PFSK-1 (cell line): ENCODE measurements around the gene MYG1.

Source experiments
- POLR2AphosphoS5 ChIP-seq: IDR thresholded peaks from 2 replicates; pipeline ENCODE4 v1.6.1; 2012; ENCODE audit warnings: low read depth, mild to moderate bottlenecking, control low read depth, low read length, moderate library complexity
- SIN3A ChIP-seq: IDR thresholded peaks from 2 replicates; pipeline ENCODE4 v1.6.1; 2012; ENCODE audit warnings: mild to moderate bottlenecking, low read length, moderate library complexity, borderline replicate concordance; ENCODE audit not compliant: insufficient read depth
- TAF1 ChIP-seq: IDR thresholded peaks from 2 replicates; pipeline ENCODE4 v1.6.1; 2012; ENCODE audit warnings: low read length, control low read depth, borderline replicate concordance; ENCODE audit not compliant: insufficient read depth
- TF ChIP-seq, protein P1 (sequence below), 2 experiments: IDR thresholded peaks; 2 replicates each; pipeline versions ENCODE4 v1.6.1 to v1.8.0; 2011 to 2012; ENCODE audit warnings: low read depth in 2 of 2, low read length in 2 of 2, control low read depth in 1 of 2, inconsistent platforms in 1 of 2, mild to moderate bottlenecking in 1 of 2, moderate library complexity in 1 of 2; ENCODE audit not compliant: insufficient read depth in 1 of 2

DNA sequence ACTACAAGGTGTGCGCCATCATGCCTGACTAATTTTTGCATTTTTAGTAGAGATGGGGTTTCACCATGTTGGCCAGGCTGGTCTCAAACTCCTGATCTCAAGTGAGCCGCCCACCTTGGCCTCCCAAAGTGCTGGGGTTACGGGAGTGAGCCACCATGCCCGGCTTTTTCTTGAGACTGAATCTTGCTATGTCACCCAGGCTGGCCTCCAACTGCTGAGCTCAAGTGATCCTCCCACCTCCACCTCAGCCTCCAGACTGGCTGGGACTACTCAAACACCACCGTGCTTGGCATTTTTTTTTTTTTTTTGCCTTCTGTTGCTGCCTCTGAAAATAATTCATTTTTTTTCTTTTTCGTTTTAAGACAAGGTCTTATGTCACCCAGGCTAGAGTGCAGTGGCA is 39.6 kb upstream of the MYG1 start:
- TF ChIP-seq, protein P1, sequence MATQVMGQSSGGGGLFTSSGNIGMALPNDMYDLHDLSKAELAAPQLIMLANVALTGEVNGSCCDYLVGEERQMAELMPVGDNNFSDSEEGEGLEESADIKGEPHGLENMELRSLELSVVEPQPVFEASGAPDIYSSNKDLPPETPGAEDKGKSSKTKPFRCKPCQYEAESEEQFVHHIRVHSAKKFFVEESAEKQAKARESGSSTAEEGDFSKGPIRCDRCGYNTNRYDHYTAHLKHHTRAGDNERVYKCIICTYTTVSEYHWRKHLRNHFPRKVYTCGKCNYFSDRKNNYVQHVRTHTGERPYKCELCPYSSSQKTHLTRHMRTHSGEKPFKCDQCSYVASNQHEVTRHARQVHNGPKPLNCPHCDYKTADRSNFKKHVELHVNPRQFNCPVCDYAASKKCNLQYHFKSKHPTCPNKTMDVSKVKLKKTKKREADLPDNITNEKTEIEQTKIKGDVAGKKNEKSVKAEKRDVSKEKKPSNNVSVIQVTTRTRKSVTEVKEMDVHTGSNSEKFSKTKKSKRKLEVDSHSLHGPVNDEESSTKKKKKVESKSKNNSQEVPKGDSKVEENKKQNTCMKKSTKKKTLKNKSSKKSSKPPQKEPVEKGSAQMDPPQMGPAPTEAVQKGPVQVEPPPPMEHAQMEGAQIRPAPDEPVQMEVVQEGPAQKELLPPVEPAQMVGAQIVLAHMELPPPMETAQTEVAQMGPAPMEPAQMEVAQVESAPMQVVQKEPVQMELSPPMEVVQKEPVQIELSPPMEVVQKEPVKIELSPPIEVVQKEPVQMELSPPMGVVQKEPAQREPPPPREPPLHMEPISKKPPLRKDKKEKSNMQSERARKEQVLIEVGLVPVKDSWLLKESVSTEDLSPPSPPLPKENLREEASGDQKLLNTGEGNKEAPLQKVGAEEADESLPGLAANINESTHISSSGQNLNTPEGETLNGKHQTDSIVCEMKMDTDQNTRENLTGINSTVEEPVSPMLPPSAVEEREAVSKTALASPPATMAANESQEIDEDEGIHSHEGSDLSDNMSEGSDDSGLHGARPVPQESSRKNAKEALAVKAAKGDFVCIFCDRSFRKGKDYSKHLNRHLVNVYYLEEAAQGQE (IDR thresholded peaks at IDR 0.05; ENCODE audit: insufficient read depth in 1 of 2, low read depth in 2 of 2, low read length in 2 of 2): no peak
- no peak for TF ChIP-seq POLR2AphosphoS5
- no peak for TF ChIP-seq SIN3A
- no peak for TF ChIP-seq TAF1
